Smooth muscle cell (in vitro differentiated cells): ENCODE data around the gene FBXO48. TPM values are rescaled to one million over a fixed set of nuclear protein-coding genes. Genes with fewer than 3 reads are reported as not detected.

ENCODE experiments used
- DNase-seq: peaks from one replicate; lab custom pipeline; 2025; ENCODE audit not compliant: unreplicated experiment; lab: John Stamatoyannopoulos, UW
- H2AFZ ChIP-seq: fragments of 200-600 bp; sonication (generic); 2 replicates; pipeline ENCODE4 v1.6.0; 2016; ENCODE audit warnings: antibody characterized with exemption, low read depth, mild to moderate bottlenecking
- H3F3A ChIP-seq: fragments of 200-600 bp; sonication (generic); 2 replicates; pipeline ENCODE4 v1.6.0; 2017; ENCODE audit warnings: antibody characterized with exemption, low read depth
- H3K27ac ChIP-seq: fragments of 200-600 bp; sonication (generic); 2 replicates; pipeline ENCODE4 v1.5.1; 2016; ENCODE audit warnings: low read depth, mild to moderate bottlenecking
- H3K27me3 ChIP-seq: fragments of 200-600 bp; sonication (generic); 2 replicates; pipeline ENCODE4 v1.6.1; 2016; ENCODE audit warnings: low read depth, mild to moderate bottlenecking
- H3K36me3 ChIP-seq: fragments of 200-600 bp; sonication (generic); 2 replicates; pipeline ENCODE4 v1.5.1; 2016; ENCODE audit warnings: low read depth
- H3K4me1 ChIP-seq: fragments of 200-600 bp; sonication (generic); 2 replicates; pipeline ENCODE4 v1.5.1; 2016; ENCODE audit warnings: low read depth
- H3K4me2 ChIP-seq: fragments of 200-600 bp; sonication (generic); 2 replicates; pipeline ENCODE4 v1.6.0; 2016; ENCODE audit warnings: mild to moderate bottlenecking
- H3K4me3 ChIP-seq: fragments of 200-600 bp; sonication (generic); 2 replicates; pipeline ENCODE4 v1.5.1; 2016; ENCODE audit warnings: mild to moderate bottlenecking
- H3K79me2 ChIP-seq: fragments of 200-600 bp; sonication (generic); 2 replicates; pipeline ENCODE4 v1.6.0; 2016; ENCODE audit warnings: low read depth, mild to moderate bottlenecking
- H3K9ac ChIP-seq: fragments of 200-600 bp; sonication (generic); 2 replicates; pipeline ENCODE4 v1.6.0; 2016; ENCODE audit warnings: low read depth
- H3K9me3 ChIP-seq: fragments of 200-600 bp; sonication (generic); replicated peaks from 2 replicates; pipeline ENCODE4 v1.5.1; 2016; ENCODE audit warnings: low read depth
- H4K20me1 ChIP-seq: fragments of 200-600 bp; sonication (generic); 2 replicates; pipeline ENCODE4 v1.6.0; 2016; ENCODE audit warnings: low read depth
- CTCF ChIP-seq: fragments of 200-600 bp; sonication (generic); IDR thresholded peaks from 2 replicates; pipeline ENCODE4 v1.5.1; 2017; ENCODE audit warnings: borderline replicate concordance, mild to moderate bottlenecking, antibody characterized with exemption; ENCODE audit not compliant: insufficient read depth, poor library complexity, severe bottlenecking
- WGBS: methylation state at CpG from one replicate; pipeline ENCODE4 v1.1.7; 2016; ENCODE audit warnings: low lambda C conversion rate; 5-methylcytosine and 5-hydroxymethylcytosine counted together
- polyA plus RNA-seq: library from polyadenylated mRNA; unstranded; fragments of >200 nt; fragmentation: Nextera tagmentation; extraction: Ambion mirVana; gene quantifications from 2 replicates; pipeline ENCODE4 v1.2.1, GENCODE V29; 2016
- total RNA-seq: library from RNA; depleted of rRNA; stranded (reverse); fragments of >200 nt; gene quantifications from 2 replicates; pipeline ENCODE4 v1.2.3, GENCODE V29; 2014

The FBXO48 gene
- total and polyA plus RNA-seq, 2 experiments from 2014 or later = 0.42 to 0.81 TPM

GRCh38 chr2:68453761-68454360 lies 13.2 kb downstream of the FBXO48 start:
- no peaks in the 10 kb centered on the region for H3K36me3 ChIP-seq

GRCh38 chr2:68452158-68452900 lies 14.8 kb downstream of the FBXO48 start:
- Histone ChIP-seq H3K36me3 (no peaks in the 10 kb centered on the region), H3K79me2 (no peaks in the 10 kb centered on the region), H4K20me1 (no peaks in the 10 kb centered on the region), H3K9me3 (no peaks in the 10 kb centered on the region), H2AFZ (no peak overlapping the region), H3K4me2 (no peak overlapping the region), H3K27me3 (no peaks in the 10 kb centered on the region), H3K27ac (no peak overlapping the region), H3K9ac (no peak overlapping the region), H3F3A (no peaks in the 10 kb centered on the region), H3K4me3 (no peak overlapping the region), H3K4me1 (no peaks in the 10 kb centered on the region)
- no peak for TF ChIP-seq CTCF
- 79% methylated on average over 5 of the region's 5 CpGs for WGBS
- DNase-seq = no peak

More at GRCh38 chr2:68453761-68454360, 13.2 kb downstream of the FBXO48 start:
- no peaks in the 10 kb centered on the region for H3K27me3 ChIP-seq
- no peaks in the 10 kb centered on the region for H3F3A ChIP-seq
- no peak for DNase-seq
- peak overlapping the region; percentile 23 for H2AFZ ChIP-seq
- WGBS = 72% methylated on average over 2 of the region's 2 CpGs
- H3K4me2 ChIP-seq = no peak overlapping the region
- no peak overlapping the region for H3K4me3 ChIP-seq
- no peaks in the 10 kb centered on the region for H3K4me1 ChIP-seq
- no peak for TF ChIP-seq CTCF
- H3K27ac ChIP-seq = no peak overlapping the region
- H3K79me2 ChIP-seq = no peaks in the 10 kb centered on the region
- no peaks in the 10 kb centered on the region for H3K9me3 ChIP-seq
- H4K20me1 ChIP-seq = no peaks in the 10 kb centered on the region
- no peak overlapping the region for H3K9ac ChIP-seq

DNA sequence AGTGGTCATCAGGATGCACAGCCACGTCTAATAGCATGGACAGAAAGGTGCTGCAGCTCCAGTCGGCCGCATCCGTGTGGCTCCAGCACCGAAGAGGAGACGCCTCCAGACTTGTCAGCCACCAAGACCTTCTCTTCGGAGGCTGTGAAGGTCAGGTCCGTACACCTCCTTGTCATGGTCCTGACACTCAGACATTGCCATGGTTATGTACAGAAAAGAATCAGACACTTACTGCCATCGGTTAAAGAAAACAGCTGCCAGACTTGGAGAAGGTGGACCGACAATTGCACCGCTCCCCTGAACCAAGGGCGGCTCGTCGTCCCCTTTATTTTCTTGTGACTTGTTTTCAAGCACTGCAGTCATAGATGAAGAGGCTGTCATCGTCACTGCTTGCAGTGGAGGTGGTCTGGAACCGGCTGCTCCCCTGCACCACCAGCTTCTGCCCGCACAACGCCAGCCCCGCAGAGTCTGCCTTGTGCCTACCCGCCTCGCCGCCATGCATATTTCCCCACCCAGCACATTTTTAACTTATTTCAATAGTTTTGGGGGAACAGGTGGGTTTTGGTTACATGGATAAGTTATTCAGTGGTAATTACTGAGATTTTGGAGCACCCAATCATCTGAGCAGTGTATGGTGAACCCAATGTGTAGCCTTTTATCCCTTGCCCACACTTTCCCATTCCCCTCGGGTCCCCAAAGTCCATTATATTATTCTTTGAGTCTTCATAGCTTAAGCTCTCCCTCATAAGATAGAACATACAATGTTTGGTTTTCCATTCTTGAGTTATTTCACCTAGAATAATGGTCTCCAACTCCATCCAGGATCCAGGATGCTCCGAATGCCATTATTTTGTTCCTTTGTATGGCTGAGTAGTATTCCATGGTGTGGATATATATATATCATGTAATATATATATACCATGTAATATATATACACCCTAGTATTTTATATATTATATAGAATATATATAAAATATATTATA lies 18.1 kb downstream of the FBXO48 start:
- Histone ChIP-seq H4K20me1 (no peaks in the 10 kb centered on the region), H3K9me3 (no peaks in the 10 kb centered on the region), H3K4me3 (no peak overlapping the region), H3K27ac (no peak overlapping the region), H3K9ac (no peak overlapping the region), H3F3A (no peaks in the 10 kb centered on the region), H3K79me2 (no peaks in the 10 kb centered on the region), H3K36me3 (no peaks in the 10 kb centered on the region), H3K27me3 (no peaks in the 10 kb centered on the region), H3K4me2 (no peak overlapping the region), H3K4me1 (no peaks in the 10 kb centered on the region), H2AFZ (no peak overlapping the region)
- no peak for DNase-seq
- no peak for TF ChIP-seq CTCF
- WGBS = 92% methylated on average over 24 of the region's 24 CpGs
